Epithelial cell of esophagus (primary cell): ENCODE results near the gene PTPRS.

ENCODE experiments used
- DNase-seq: peaks from one replicate; pipeline ENCODE4 v3.0.0; 2010; ENCODE audit warnings: low read depth
- H3K4me3 ChIP-seq: 2 replicates; pipeline ENCODE4 v1.5.1; 2011; ENCODE audit warnings: mild to moderate bottlenecking, low read length, control low read depth
- CTCF ChIP-seq: IDR thresholded peaks from 2 replicates; pipeline ENCODE4 v1.5.1; 2011; ENCODE audit warnings: low read depth, mild to moderate bottlenecking, low read length, control low read depth, inconsistent platforms; ENCODE audit not compliant: insufficient read depth; ENCODE audit errors: missing control alignments

PTPRS gene

GRCh38 chr19:5343848-5344247 is 3.2 kb upstream of the PTPRS start:
- no peak for TF ChIP-seq CTCF
- H3K4me3 ChIP-seq: no peak overlapping the region
- DNase-seq: peak; percentile 8

- DNase-seq: no peak
- no peak for TF ChIP-seq CTCF
Measured at GRCh38 chr19:5342573-5343201, 2.1 kb upstream of the PTPRS start.

GRCh38 chr19:5341981-5342380 is 1.4 kb upstream of the PTPRS start:
- DNase-seq: no peak
- H3K4me3 ChIP-seq: no peak overlapping the region
- TF ChIP-seq CTCF: no peak

More at GRCh38 chr19:5342573-5343201, 2.1 kb upstream of the PTPRS start:
- H3K4me3 ChIP-seq: no peak overlapping the region

GRCh38 chr19:5341448-5341820 is 822 bp upstream of the PTPRS start:
- H3K4me3 ChIP-seq: no peak overlapping the region
- TF ChIP-seq CTCF: no peak
- no peak for DNase-seq

- TF ChIP-seq CTCF: no peak
- peak overlapping the region; percentile 49 for H3K4me3 ChIP-seq
- peak; percentile 6 for DNase-seq
Measured at GRCh38 chr19:5339950-5340636, 519 bp downstream of the PTPRS start.

- no peak for DNase-seq
- TF ChIP-seq CTCF: no peak
- no peak overlapping the region for H3K4me3 ChIP-seq
Measured at GRCh38 chr19:5339198-5339949, 1.2 kb downstream of the PTPRS start.
